KMS-11 (cell line): ENCODE results near the gene DOC2B.
"Not testable (repeated sequence)": the region's sequence is repeated elsewhere in the genome, so short reads cannot be mapped to it uniquely, and the experiment has no call there.

Experiments used
- H2AFZ ChIP-seq: fragments of 200-600 bp; sonication (generic); 2 replicates; pipeline ENCODE4 v1.6.1; 2016; ENCODE audit warnings: antibody characterized with exemption, mixed run types, low read depth
- H3K27ac ChIP-seq: fragments of 200-600 bp; sonication (generic); 2 replicates; pipeline ENCODE4 v1.6.1; 2016; ENCODE audit warnings: mild to moderate bottlenecking, mixed run types
- H3K27me3 ChIP-seq: fragments of 200-600 bp; sonication (generic); 2 replicates; pipeline ENCODE4 v1.6.1; 2017; ENCODE audit warnings: mild to moderate bottlenecking, low read depth, mixed run types, moderate library complexity; ENCODE audit not compliant: insufficient read depth
- H3K36me3 ChIP-seq: fragments of 200-600 bp; sonication (generic); 2 replicates; pipeline ENCODE4 v1.6.1; 2017; ENCODE audit warnings: mild to moderate bottlenecking, mixed run types; ENCODE audit not compliant: insufficient read depth
- H3K4me1 ChIP-seq: fragments of 200-600 bp; sonication (generic); 2 replicates; pipeline ENCODE4 v1.6.1; 2016; ENCODE audit warnings: mild to moderate bottlenecking, low read depth, mixed run types; ENCODE audit not compliant: poor library complexity, severe bottlenecking
- H3K4me2 ChIP-seq: fragments of 200-600 bp; sonication (generic); 2 replicates; pipeline ENCODE4 v1.7.0; 2016; ENCODE audit warnings: mild to moderate bottlenecking, mixed run types
- H3K4me3 ChIP-seq: fragments of 200-600 bp; sonication (generic); IDR thresholded peaks from 2 replicates; pipeline ENCODE4 v1.6.1; 2017; ENCODE audit warnings: low read depth, low read length, mixed read lengths; ENCODE audit not compliant: insufficient read depth
- H3K79me2 ChIP-seq: fragments of 200-600 bp; sonication (generic); 2 replicates; pipeline ENCODE4 v1.6.1; 2016; ENCODE audit warnings: low read depth, mixed run types; ENCODE audit not compliant: insufficient read depth
- H3K9ac ChIP-seq: fragments of 200-600 bp; sonication (generic); 2 replicates; pipeline ENCODE4 v1.6.1; 2016; ENCODE audit warnings: mild to moderate bottlenecking, mixed run types
- H4K20me1 ChIP-seq: fragments of 200-600 bp; sonication (generic); 2 replicates; pipeline ENCODE4 v1.6.1; 2016; ENCODE audit warnings: mild to moderate bottlenecking, mixed run types; ENCODE audit not compliant: insufficient read depth
- CTCF ChIP-seq: fragments of 200-600 bp; sonication (generic); conservative IDR thresholded peaks from 2 replicates; pipeline ENCODE4 v1.6.1; 2017; ENCODE audit warnings: low read depth, mild to moderate bottlenecking, antibody characterized with exemption, low read length, moderate library complexity, mixed read lengths

Gene DOC2B

GRCh38 chr17:206941-207560 lies 25.6 kb upstream of the DOC2B start:
- Histone ChIP-seq H3K4me2 (no peak overlapping the region), H3K36me3 (no peaks in the 10 kb centered on the region), H3K27me3 (peaks cover 3% of the 10 kb centered on the region; the same call in 1 of the 2 replicates), H4K20me1 (no peaks in the 10 kb centered on the region), H3K79me2 (no peaks in the 10 kb centered on the region), H3K4me1 (no peaks in the 10 kb centered on the region), H3K9ac (no peak overlapping the region), H3K4me3 (no peak overlapping the region), H3K27ac (no peak overlapping the region), H2AFZ (no peak overlapping the region)
- no peak for TF ChIP-seq CTCF

- H3K4me1 ChIP-seq, H4K20me1 ChIP-seq, H2AFZ ChIP-seq, H3K79me2 ChIP-seq, H3K9ac ChIP-seq, H3K4me2 ChIP-seq, H3K36me3 ChIP-seq, H3K27me3 ChIP-seq, H3K27ac ChIP-seq, H3K4me3 ChIP-seq: not testable (repeated sequence)
These were observed 25.0 kb upstream of the DOC2B start for GRCh38 chr17:206484-206883.

- Histone ChIP-seq H3K4me1 (no peaks in the 10 kb centered on the region), H3K27me3 (peaks cover 3% of the 10 kb centered on the region; the same call in 1 of the 2 replicates)
These were observed 24.4 kb upstream of the DOC2B start for GRCh38 chr17:205817-206216.

GRCh38 chr17:205148-205669 lies 23.8 kb upstream of the DOC2B start:
- H3K79me2 ChIP-seq = no peaks in the 10 kb centered on the region
- no peaks in the 10 kb centered on the region for H3K36me3 ChIP-seq
- no peak for TF ChIP-seq CTCF
- H3K9ac ChIP-seq = no peak overlapping the region
- H3K27me3 ChIP-seq = peaks cover 3% of the 10 kb centered on the region; the same call in 1 of the 2 replicates
- no peak overlapping the region for H3K4me2 ChIP-seq
- H3K27ac ChIP-seq = no peak overlapping the region
- no peaks in the 10 kb centered on the region for H4K20me1 ChIP-seq
- no peak overlapping the region for H2AFZ ChIP-seq
- H3K4me1 ChIP-seq = no peaks in the 10 kb centered on the region
- no peak overlapping the region for H3K4me3 ChIP-seq

More at GRCh38 chr17:205817-206216, 24.4 kb upstream of the DOC2B start:
- no peak overlapping the region for H3K27ac ChIP-seq
- no peak overlapping the region for H3K4me2 ChIP-seq
- no peak for TF ChIP-seq CTCF
- no peaks in the 10 kb centered on the region for H4K20me1 ChIP-seq
- H2AFZ ChIP-seq = no peak overlapping the region
- H3K36me3 ChIP-seq = no peaks in the 10 kb centered on the region
- H3K9ac ChIP-seq = no peak overlapping the region
- no peaks in the 10 kb centered on the region for H3K79me2 ChIP-seq
- H3K4me3 ChIP-seq = no peak overlapping the region

- H4K20me1 ChIP-seq = no peaks in the 10 kb centered on the region
- no peak for TF ChIP-seq CTCF
These were observed 23.1 kb upstream of the DOC2B start for GRCh38 chr17:204427-205147.

More at GRCh38 chr17:204427-205147, 23.1 kb upstream of the DOC2B start:
- Histone ChIP-seq H3K4me1 (no peaks in the 10 kb centered on the region), H3K27ac (no peak overlapping the region), H3K4me2 (no peak overlapping the region), H2AFZ (no peak overlapping the region), H3K27me3 (peaks cover 6% of the 10 kb centered on the region), H3K9ac (no peak overlapping the region), H3K36me3 (no peaks in the 10 kb centered on the region), H3K4me3 (no peak overlapping the region), H3K79me2 (no peaks in the 10 kb centered on the region)
